ENCODE measurements around the gene FXYD1.

- TF ChIP-seq, protein P1, sequence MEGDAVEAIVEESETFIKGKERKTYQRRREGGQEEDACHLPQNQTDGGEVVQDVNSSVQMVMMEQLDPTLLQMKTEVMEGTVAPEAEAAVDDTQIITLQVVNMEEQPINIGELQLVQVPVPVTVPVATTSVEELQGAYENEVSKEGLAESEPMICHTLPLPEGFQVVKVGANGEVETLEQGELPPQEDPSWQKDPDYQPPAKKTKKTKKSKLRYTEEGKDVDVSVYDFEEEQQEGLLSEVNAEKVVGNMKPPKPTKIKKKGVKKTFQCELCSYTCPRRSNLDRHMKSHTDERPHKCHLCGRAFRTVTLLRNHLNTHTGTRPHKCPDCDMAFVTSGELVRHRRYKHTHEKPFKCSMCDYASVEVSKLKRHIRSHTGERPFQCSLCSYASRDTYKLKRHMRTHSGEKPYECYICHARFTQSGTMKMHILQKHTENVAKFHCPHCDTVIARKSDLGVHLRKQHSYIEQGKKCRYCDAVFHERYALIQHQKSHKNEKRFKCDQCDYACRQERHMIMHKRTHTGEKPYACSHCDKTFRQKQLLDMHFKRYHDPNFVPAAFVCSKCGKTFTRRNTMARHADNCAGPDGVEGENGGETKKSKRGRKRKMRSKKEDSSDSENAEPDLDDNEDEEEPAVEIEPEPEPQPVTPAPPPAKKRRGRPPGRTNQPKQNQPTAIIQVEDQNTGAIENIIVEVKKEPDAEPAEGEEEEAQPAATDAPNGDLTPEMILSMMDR (IDR thresholded peaks at IDR 0.05), result no peak
- TF ChIP-seq POLR2A (IDR thresholded peaks at IDR 0.05), result no peak
These were observed 38.7 kb upstream of the FXYD1 start for GRCh38 chr19:35099897-35100275.

Data from uterus (tissue), 2 donors.